PC-3 (cell line): ENCODE data around the gene SLC44A1. TPM values are rescaled to one million over a fixed set of nuclear protein-coding genes. Genes with fewer than 3 reads are reported as not detected.

Source experiments
- ATAC-seq: fragments of 200-7000 bp; cut with Tn5 transposase; 2 replicates; pipeline ENCODE4 v1.9.1; 2020; ENCODE audit warnings: mild to moderate bottlenecking, moderate library complexity
- BruUV-seq: library from RNA; stranded (reverse); fragments of 400-500 nt; replicated peaks from 2 replicates; lab custom pipeline; 2021; lab: Mats Ljungman, UMichigan
- CTCF ChIA-PET: fragments of 300-600 bp; sonication (Branson Sonifier 250); formaldehyde crosslinking; loops from one replicate; lab custom pipeline; 2022; ENCODE audit warnings: antibody characterized with exemption; lab: Charles Lee
- POLR2A ChIA-PET: fragments of 300-600 bp; sonication (Branson Sonifier 250); formaldehyde crosslinking; loops from one replicate; lab custom pipeline; 2022; ENCODE audit warnings: antibody characterized with exemption; ENCODE audit not compliant: unreplicated experiment; lab: Charles Lee
- DNase-seq: peaks from one replicate; pipeline ENCODE4 v3.0.0-alpha.2; 2015
- H2AFZ ChIP-seq: fragments of 300-600 bp; sonication (generic); 2 replicates; pipeline ENCODE4 v1.6.0; 2016; ENCODE audit warnings: antibody characterized with exemption, low read length
- H3F3A ChIP-seq: fragments of 300-600 bp; sonication (generic); one replicate; pipeline ENCODE4 v1.6.0; 2017; ENCODE audit warnings: antibody characterized with exemption, low read length, control low read depth, mild to moderate bottlenecking; ENCODE audit not compliant: unreplicated experiment
- H3K27ac ChIP-seq: fragments of 300-600 bp; sonication (generic); 2 replicates; pipeline ENCODE4 v1.5.1; 2016; ENCODE audit warnings: mild to moderate bottlenecking, low read length
- H3K27me3 ChIP-seq: fragments of 300-600 bp; sonication (generic); 2 replicates; pipeline ENCODE4 v1.6.1; 2016; ENCODE audit warnings: low read length, mixed read lengths
- H3K36me3 ChIP-seq: fragments of 300-600 bp; sonication (generic); 2 replicates; pipeline ENCODE4 v1.6.1; 2016; ENCODE audit warnings: low read depth, mixed run types, low read length, mixed read lengths
- H3K4me1 ChIP-seq: fragments of 300-600 bp; sonication (generic); 2 replicates; pipeline ENCODE4 v1.5.1; 2016; ENCODE audit warnings: low read length; ENCODE audit not compliant: insufficient read depth
- H3K4me2 ChIP-seq: fragments of 300-600 bp; sonication (generic); 2 replicates; pipeline ENCODE4 v1.6.0; 2016; ENCODE audit warnings: low read length
- H3K4me3 ChIP-seq: fragments of 300-600 bp; sonication (generic); 2 replicates; pipeline ENCODE4 v1.5.1; 2016; ENCODE audit warnings: mild to moderate bottlenecking, low read length, mixed read lengths
- H3K79me2 ChIP-seq: fragments of 300-600 bp; sonication (generic); 2 replicates; pipeline ENCODE4 v1.6.1; 2017; ENCODE audit warnings: low read length, mixed read lengths
- H3K9ac ChIP-seq: fragments of 300-600 bp; sonication (generic); 2 replicates; pipeline ENCODE4 v1.6.0; 2016; ENCODE audit warnings: mild to moderate bottlenecking, low read length
- H3K9me2 ChIP-seq: fragments of 300-600 bp; sonication (generic); replicated peaks from 2 replicates; pipeline ENCODE4 v1.6.1; 2016; ENCODE audit warnings: mixed run types, low read length, mixed read lengths
- H3K9me3 ChIP-seq: fragments of 300-600 bp; sonication (generic); 2 replicates; pipeline ENCODE4 v1.6.1; 2016; ENCODE audit warnings: low read length, mixed read lengths
- H4K20me1 ChIP-seq: fragments of 300-600 bp; sonication (generic); 2 replicates; pipeline ENCODE4 v1.6.1; 2016; ENCODE audit warnings: low read length, mixed read lengths
- EZH2 ChIP-seq: fragments of 300-600 bp; sonication (generic); IDR thresholded peaks from one replicate; pipeline ENCODE4 v1.6.1; 2017; ENCODE audit warnings: antibody characterized with exemption, mild to moderate bottlenecking, low read length; ENCODE audit not compliant: unreplicated experiment
- EZH2phosphoT487 ChIP-seq: fragments of 300-600 bp; sonication (generic); IDR thresholded peaks from 2 replicates; pipeline ENCODE4 v1.6.1; 2018; ENCODE audit warnings: mild to moderate bottlenecking, antibody characterized with exemption, low read length, borderline replicate concordance
- intact Hi-C: fragments of 100-400 bp; cut with micrococcal nuclease; formaldehyde crosslinking; loops from 2 replicates; pipeline ENCODE4 v1.9.0; 2023
- total RNA-seq: library from RNA; depleted of rRNA; stranded (reverse); fragments of >200 nt; gene quantifications from 2 replicates; pipeline ENCODE4 v1.2.3, GENCODE V29; 2014
- TF ChIP-seq, protein P1 (sequence below): fragments of 300-600 bp; sonication (generic); conservative IDR thresholded peaks from 2 replicates; pipeline ENCODE4 v1.5.1; 2017; ENCODE audit warnings: antibody characterized with exemption, low read depth, mild to moderate bottlenecking, low read length

The SLC44A1 gene
- total RNA-seq, 1 experiment from 2014 or later = 16.1 TPM

- POLR2A ChIA-PET = no interaction called here
- CTCF ChIA-PET = no interaction called here
Measured at GRCh38 chr9:105435453-105435852, 191.0 kb downstream of the SLC44A1 start.

GRCh38 chr9:105436783-105437182, 192.3 kb downstream of the SLC44A1 start:
- Histone ChIP-seq H3K4me1 (no peaks in the 10 kb centered on the region), H3K9ac (no peak overlapping the region), H3F3A (no peaks in the 10 kb centered on the region), H3K27me3 (no peaks in the 10 kb centered on the region), H3K4me3 (no peak overlapping the region), H2AFZ (no peak overlapping the region), H4K20me1 (no peaks in the 10 kb centered on the region), H3K9me3 (no peaks in the 10 kb centered on the region), H3K27ac (no peak overlapping the region), H3K9me2 (no peaks in the 10 kb centered on the region), H3K36me3 (no peaks in the 10 kb centered on the region), H3K79me2 (no peaks in the 10 kb centered on the region), H3K4me2 (no peak overlapping the region)
- TF ChIP-seq EZH2phosphoT487 (no peak), EZH2 (no peak)
- TF ChIP-seq, protein P1, sequence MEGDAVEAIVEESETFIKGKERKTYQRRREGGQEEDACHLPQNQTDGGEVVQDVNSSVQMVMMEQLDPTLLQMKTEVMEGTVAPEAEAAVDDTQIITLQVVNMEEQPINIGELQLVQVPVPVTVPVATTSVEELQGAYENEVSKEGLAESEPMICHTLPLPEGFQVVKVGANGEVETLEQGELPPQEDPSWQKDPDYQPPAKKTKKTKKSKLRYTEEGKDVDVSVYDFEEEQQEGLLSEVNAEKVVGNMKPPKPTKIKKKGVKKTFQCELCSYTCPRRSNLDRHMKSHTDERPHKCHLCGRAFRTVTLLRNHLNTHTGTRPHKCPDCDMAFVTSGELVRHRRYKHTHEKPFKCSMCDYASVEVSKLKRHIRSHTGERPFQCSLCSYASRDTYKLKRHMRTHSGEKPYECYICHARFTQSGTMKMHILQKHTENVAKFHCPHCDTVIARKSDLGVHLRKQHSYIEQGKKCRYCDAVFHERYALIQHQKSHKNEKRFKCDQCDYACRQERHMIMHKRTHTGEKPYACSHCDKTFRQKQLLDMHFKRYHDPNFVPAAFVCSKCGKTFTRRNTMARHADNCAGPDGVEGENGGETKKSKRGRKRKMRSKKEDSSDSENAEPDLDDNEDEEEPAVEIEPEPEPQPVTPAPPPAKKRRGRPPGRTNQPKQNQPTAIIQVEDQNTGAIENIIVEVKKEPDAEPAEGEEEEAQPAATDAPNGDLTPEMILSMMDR = no peak
- no peak for ATAC-seq
- POLR2A ChIA-PET = no interaction called here
- CTCF ChIA-PET = no interaction called here
- BruUV-seq = no TSS peak
- no peak for DNase-seq
- intact Hi-C loops = no loop called here

More at GRCh38 chr9:105435453-105435852, 191.0 kb downstream of the SLC44A1 start:
- no peak overlapping the region for H3K9ac ChIP-seq
- H3F3A ChIP-seq = no peaks in the 10 kb centered on the region
- no peaks in the 10 kb centered on the region for H3K27me3 ChIP-seq
- H3K9me2 ChIP-seq = no peaks in the 10 kb centered on the region
- DNase-seq = no peak
- no peak overlapping the region for H2AFZ ChIP-seq
- no peaks in the 10 kb centered on the region for H4K20me1 ChIP-seq
- no peak overlapping the region for H3K4me2 ChIP-seq
- H3K4me3 ChIP-seq = no peak overlapping the region
- H3K27ac ChIP-seq = no peak overlapping the region
- ATAC-seq = no peak
- no peaks in the 10 kb centered on the region for H3K79me2 ChIP-seq
- TF ChIP-seq, protein P1 = no peak
- no peak for TF ChIP-seq EZH2phosphoT487
- no peak for TF ChIP-seq EZH2
- H3K4me1 ChIP-seq = no peaks in the 10 kb centered on the region
- intact Hi-C loops = no loop called here
- no peaks in the 10 kb centered on the region for H3K36me3 ChIP-seq
- no peaks in the 10 kb centered on the region for H3K9me3 ChIP-seq
- no TSS peak for BruUV-seq

- TF ChIP-seq EZH2 (no peak), EZH2phosphoT487 (no peak)
- TF ChIP-seq, protein P1 = no peak
- Histone ChIP-seq H3K9me3 (no peaks in the 10 kb centered on the region), H4K20me1 (no peaks in the 10 kb centered on the region), H3K4me2 (no peak overlapping the region), H3K9me2 (no peaks in the 10 kb centered on the region), H2AFZ (no peak overlapping the region), H3K9ac (no peak overlapping the region), H3K4me3 (no peak overlapping the region), H3K27me3 (no peaks in the 10 kb centered on the region), H3K36me3 (no peaks in the 10 kb centered on the region), H3K79me2 (no peaks in the 10 kb centered on the region), H3F3A (no peaks in the 10 kb centered on the region), H3K4me1 (no peaks in the 10 kb centered on the region), H3K27ac (no peak overlapping the region)
- ATAC-seq (no peak), DNase-seq (no peak)
- POLR2A ChIA-PET = no interaction called here
- no TSS peak for BruUV-seq
- CTCF ChIA-PET = no interaction called here
- intact Hi-C loops = no loop called here
Measured at GRCh38 chr9:105437704-105438103, 193.3 kb downstream of the SLC44A1 start.
